Liver (tissue), 9 donors: Measurements from ENCODE around the gene PLPP4. TPM values are rescaled to one million over a fixed set of nuclear protein-coding genes. Genes with fewer than 3 reads are reported as not detected.

Experiments
- DNase-seq: peaks from one replicate; pipeline ENCODE4 v3.0.0-alpha.2; 2017; ENCODE audit warnings: low spot score
- H3K27ac ChIP-seq, 2 donors: one replicate each; pipeline ENCODE4 v1.7.0; 2013; ENCODE audit warnings: inconsistent platforms in 2 of 2, low read length in 2 of 2, control low read depth in 1 of 2, low read depth in 1 of 2, mild to moderate bottlenecking in 1 of 2
- H3K27me3 ChIP-seq, 4 donors: one replicate each; pipeline versions ENCODE4 v1.6.1 to v1.7.0; 2013; ENCODE audit warnings: low read length in 3 of 4, inconsistent platforms in 1 of 4, mild to moderate bottlenecking in 1 of 4, moderate library complexity in 1 of 4; ENCODE audit not compliant: control insufficient read depth in 4 of 4, insufficient read depth in 4 of 4
- H3K36me3 ChIP-seq, 4 donors: one replicate each; pipeline versions ENCODE4 v1.6.1 to v1.7.0; 2013; ENCODE audit warnings: low read length in 3 of 4, mild to moderate bottlenecking in 3 of 4, low read depth in 1 of 4, moderate library complexity in 1 of 4; ENCODE audit not compliant: control insufficient read depth in 4 of 4, insufficient read depth in 3 of 4
- H3K4me1 ChIP-seq, 4 donors: one replicate each; pipeline versions ENCODE4 v1.6.1 to v1.7.0; 2013; ENCODE audit warnings: low read length in 3 of 4, mild to moderate bottlenecking in 3 of 4, moderate library complexity in 1 of 4; ENCODE audit not compliant: control insufficient read depth in 4 of 4, insufficient read depth in 4 of 4
- H3K4me3 ChIP-seq, 3 donors: one replicate each; pipeline versions ENCODE4 v1.6.1 to v1.7.0; 2013; ENCODE audit warnings: low read length in 3 of 3, control low read depth in 1 of 3, low read depth in 1 of 3, mild to moderate bottlenecking in 1 of 3
- H3K9ac ChIP-seq, 2 donors: one replicate each; pipeline ENCODE4 v1.7.0; 2013; ENCODE audit warnings: low read length in 2 of 2, mild to moderate bottlenecking in 2 of 2, moderate library complexity in 2 of 2, control low read depth in 1 of 2, low read depth in 1 of 2
- H3K9me3 ChIP-seq, 4 donors: one replicate each; pipeline versions ENCODE4 v1.6.1 to v1.7.0; 2013; ENCODE audit warnings: low read length in 3 of 4; ENCODE audit not compliant: control insufficient read depth in 4 of 4
- ATF3 ChIP-seq: IDR thresholded peaks from 2 replicates; pipeline ENCODE4 v1.6.1; 2016; ENCODE audit warnings: antibody characterized with exemption
- CTCF ChIP-seq: fragments of 150-350 bp; IDR thresholded peaks from 2 replicates; pipeline ENCODE4 v1.5.1; 2017; ENCODE audit warnings: improper control_type of control experiment, low read depth, low read length; ENCODE audit not compliant: missing input control
- EGR1 ChIP-seq, 2 donors: IDR thresholded peaks; 2 replicates each; pipeline ENCODE4 v1.6.1; 2016 to 2018; ENCODE audit warnings: antibody characterized with exemption in 2 of 2, low read depth in 2 of 2
- FOXA1 ChIP-seq: IDR thresholded peaks from 2 replicates; pipeline ENCODE4 v1.6.1; 2016; ENCODE audit warnings: antibody characterized with exemption
- GABPA ChIP-seq, 2 donors: IDR thresholded peaks in 1 of 2; conservative IDR thresholded peaks in 1 of 2; 2 replicates each; pipeline ENCODE4 v1.6.1; 2016; ENCODE audit warnings: antibody characterized with exemption in 2 of 2, mild to moderate bottlenecking in 1 of 2, moderate library complexity in 1 of 2
- HNF4A ChIP-seq, 2 donors: conservative IDR thresholded peaks; 2 replicates each; pipeline ENCODE4 v1.6.1; 2016; ENCODE audit warnings: antibody characterized with exemption in 2 of 2, mild to moderate bottlenecking in 2 of 2
- JUND ChIP-seq, 2 donors: IDR thresholded peaks; 2 replicates each; pipeline ENCODE4 v1.6.1; 2016; ENCODE audit warnings: antibody characterized with exemption in 2 of 2
- MAX ChIP-seq: IDR thresholded peaks from 2 replicates; pipeline ENCODE4 v1.6.1; 2016; ENCODE audit warnings: antibody characterized with exemption
- NR2F2 ChIP-seq: IDR thresholded peaks from 2 replicates; pipeline ENCODE4 v1.6.1; 2016; ENCODE audit warnings: antibody characterized with exemption
- RAD21 ChIP-seq, 2 donors: IDR thresholded peaks; 2 replicates each; pipeline ENCODE4 v1.6.1; 2016; ENCODE audit warnings: antibody characterized with exemption in 2 of 2, mild to moderate bottlenecking in 2 of 2
- SP1 ChIP-seq: IDR thresholded peaks from 2 replicates; pipeline ENCODE4 v1.6.1; 2018; ENCODE audit warnings: antibody characterized with exemption, mild to moderate bottlenecking
- ZBTB33 ChIP-seq: IDR thresholded peaks from 2 replicates; pipeline ENCODE4 v1.6.1; 2016; ENCODE audit warnings: antibody characterized with exemption
- WGBS: extraction: QIAGEN DNeasy Blood & Tissue Kit; methylation state at CpG from one replicate; pipeline ENCODE4 v1.1.7; 2013; 5-methylcytosine and 5-hydroxymethylcytosine counted together
- polyA plus RNA-seq, 2 donors: library from polyadenylated mRNA; stranded (reverse) in 1 of 2; unstranded in 1 of 2; fragments of 200-250 nt in 1 of 2; fragments of >200 nt in 1 of 2; fragmentation: Nextera tagmentation in 1 of 2; extraction: Ambion mirVana in 1 of 2; gene quantifications; one replicate each; pipeline versions ENCODE4 v1.2.1 to v1.2.3, GENCODE V29; 2013 to 2015
- total RNA-seq, 2 donors: library from RNA; depleted of rRNA; stranded (reverse); fragments of >200 nt; gene quantifications; one replicate each; pipeline ENCODE4 v1.2.3, GENCODE V29; 2014
- donor health status: healthy.
- donor health status: healthy.
- donor health status: healthy.
- donor health status: healthy.
- donor health status: healthy.

Gene PLPP4
- total and polyA plus RNA-seq, 4 donors, result 0.14 to 2.8 (median 0.93) TPM

- no peak overlapping the region for H3K27ac ChIP-seq
- 77% methylated on average over 5 of the region's 5 CpGs for WGBS
- no peaks in the 10 kb centered on the region for H3K36me3 ChIP-seq
- H3K9me3 ChIP-seq, result no peaks in the 10 kb centered on the region
- H3K9ac ChIP-seq, result no peak overlapping the region
- H3K27me3 ChIP-seq, result peaks cover 0 to 4% (median under 1%) of the 10 kb centered on the region in 4 donors
- TF ChIP-seq SP1, result no peak
- TF ChIP-seq CTCF, result no peak
- TF ChIP-seq NR2F2, result no peak
- TF ChIP-seq MAX, result no peak
- TF ChIP-seq HNF4A (conservative IDR thresholded peaks at IDR 0.05), result no peak
- TF ChIP-seq JUND (IDR thresholded peaks at IDR 0.05), result no peak
- no peak for TF ChIP-seq EGR1 (IDR thresholded peaks at IDR 0.05; ENCODE audit: low read depth in 2 of 2)
- no peak for TF ChIP-seq GABPA (IDR thresholded peaks at IDR 0.05 in 1 of 2, conservative IDR thresholded peaks at IDR 0.05 in 1 of 2)
- no peaks in the 10 kb centered on the region for H3K4me1 ChIP-seq
- no peak for DNase-seq
- H3K4me3 ChIP-seq, result no peak overlapping the region
Measured at GRCh38 chr10:120428754-120429153, 28.3 kb upstream of the PLPP4 start.

- H3K27ac ChIP-seq, result no peak overlapping the region
- H3K27me3 ChIP-seq, result peaks cover 0 to 2% (median under 1%) of the 10 kb centered on the region in 4 donors
- H3K4me1 ChIP-seq, result no peaks in the 10 kb centered on the region
- H3K36me3 ChIP-seq, result no peaks in the 10 kb centered on the region
- no peak for TF ChIP-seq NR2F2
- no peaks in the 10 kb centered on the region for H3K9me3 ChIP-seq
- WGBS, result 68% methylated on average over 5 of the region's 5 CpGs
- H3K4me3 ChIP-seq, result no peak overlapping the region
- DNase-seq, result no peak
- H3K9ac ChIP-seq, result no peak overlapping the region
Measured at GRCh38 chr10:120429395-120429794, 27.6 kb upstream of the PLPP4 start.

GRCh38 chr10:120431251-120431651 lies 25.8 kb upstream of the PLPP4 start:
- no peak overlapping the region for H3K4me3 ChIP-seq
- no peak overlapping the region for H3K9ac ChIP-seq
- H3K9me3 ChIP-seq, result no peaks in the 10 kb centered on the region
- H3K27me3 ChIP-seq, result peaks cover 0 to 2% (median under 1%) of the 10 kb centered on the region in 4 donors
- no peaks in the 10 kb centered on the region for H3K36me3 ChIP-seq
- WGBS, result 73% methylated on average over 8 of the region's 8 CpGs
- no peak overlapping the region for H3K27ac ChIP-seq
- H3K4me1 ChIP-seq, result no peaks in the 10 kb centered on the region
- DNase-seq, result no peak
- TF ChIP-seq MAX (no peak), ATF3 (no peak), NR2F2 (no peak), FOXA1 (no peak), JUND (IDR thresholded peaks at IDR 0.05) (no peak)

- whole genome bisulfite sequencing, result 81% methylated on average over 3 of the region's 3 CpGs
- no peaks in the 10 kb centered on the region for H3K9me3 ChIP-seq
- H3K27me3 ChIP-seq, result peaks cover 0 to 6% (median under 1%) of the 10 kb centered on the region in 4 donors
- H3K4me1 ChIP-seq, result no peaks in the 10 kb centered on the region
- no peak overlapping the region for H3K4me3 ChIP-seq
- H3K27ac ChIP-seq, result no peak overlapping the region
- no peak for DNase-seq
- H3K36me3 ChIP-seq, result no peaks in the 10 kb centered on the region
- no peak overlapping the region for H3K9ac ChIP-seq
- no peak for TF ChIP-seq MAX
- TF ChIP-seq RAD21 (IDR thresholded peaks at IDR 0.05), result no peak
- no peak for TF ChIP-seq HNF4A (conservative IDR thresholded peaks at IDR 0.05)
- TF ChIP-seq GABPA (IDR thresholded peaks at IDR 0.05 in 1 of 2, conservative IDR thresholded peaks at IDR 0.05 in 1 of 2), result no peak
- TF ChIP-seq CTCF, result no peak
- TF ChIP-seq JUND (IDR thresholded peaks at IDR 0.05), result no peak
- no peak for TF ChIP-seq ZBTB33
- no peak for TF ChIP-seq EGR1 (IDR thresholded peaks at IDR 0.05; ENCODE audit: low read depth in 2 of 2)
Measured at GRCh38 chr10:120432209-120432608, 24.8 kb upstream of the PLPP4 start.
